Measurements from ENCODE around the gene CDC45. TPM values are rescaled to one million over a fixed set of nuclear protein-coding genes. Genes with fewer than 3 reads are reported as not detected.

The CDC45 gene
- total RNA-seq, 2 experiments from 2014 or later = 59.5 to 65.7 TPM

DNA sequence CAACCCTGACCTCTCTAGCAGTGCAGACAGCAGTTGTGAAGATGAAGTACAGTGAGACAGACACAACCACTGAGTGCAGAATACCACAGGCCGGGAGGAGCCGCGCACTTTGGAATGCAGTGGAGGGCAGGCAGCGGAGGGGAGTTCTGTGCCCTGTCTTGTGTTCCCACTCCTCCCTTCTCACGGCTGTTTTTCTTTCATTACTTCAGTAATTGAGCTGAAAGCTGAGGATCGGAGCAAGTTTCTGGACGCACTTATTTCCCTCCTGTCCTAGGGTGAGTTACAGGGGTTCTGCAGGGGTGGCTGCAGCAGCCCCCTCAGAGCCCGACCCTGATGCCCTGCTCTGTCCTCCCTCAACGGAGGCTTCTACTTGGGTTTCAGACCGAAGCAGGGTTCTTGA, 38.9 kb downstream of the CDC45 start:
- peaks cover 7% of the 10 kb centered on the region for H3K27me3 Mint-ChIP-seq
- peaks cover 14% of the 10 kb centered on the region for H3K4me1 Mint-ChIP-seq
- H3K4me3 Mint-ChIP-seq = no peak overlapping the region
- ChIA-PET POLR2A (no interaction called here), CTCF (interaction anchor here (0.8 to 1.0 kb wide), 2 partner anchors 10 to 11 kb away, joined by 3 to 4 read pairs; no protein-coding TSS in a partner anchor)
- DNase-seq = no peak
- peaks cover 22% of the 10 kb centered on the region for H3K36me3 Mint-ChIP-seq (ENCODE audit: low read depth)
- H3K9me3 Mint-ChIP-seq = no peaks in the 10 kb centered on the region
- H3K27ac Mint-ChIP-seq = no peak overlapping the region

DNA sequence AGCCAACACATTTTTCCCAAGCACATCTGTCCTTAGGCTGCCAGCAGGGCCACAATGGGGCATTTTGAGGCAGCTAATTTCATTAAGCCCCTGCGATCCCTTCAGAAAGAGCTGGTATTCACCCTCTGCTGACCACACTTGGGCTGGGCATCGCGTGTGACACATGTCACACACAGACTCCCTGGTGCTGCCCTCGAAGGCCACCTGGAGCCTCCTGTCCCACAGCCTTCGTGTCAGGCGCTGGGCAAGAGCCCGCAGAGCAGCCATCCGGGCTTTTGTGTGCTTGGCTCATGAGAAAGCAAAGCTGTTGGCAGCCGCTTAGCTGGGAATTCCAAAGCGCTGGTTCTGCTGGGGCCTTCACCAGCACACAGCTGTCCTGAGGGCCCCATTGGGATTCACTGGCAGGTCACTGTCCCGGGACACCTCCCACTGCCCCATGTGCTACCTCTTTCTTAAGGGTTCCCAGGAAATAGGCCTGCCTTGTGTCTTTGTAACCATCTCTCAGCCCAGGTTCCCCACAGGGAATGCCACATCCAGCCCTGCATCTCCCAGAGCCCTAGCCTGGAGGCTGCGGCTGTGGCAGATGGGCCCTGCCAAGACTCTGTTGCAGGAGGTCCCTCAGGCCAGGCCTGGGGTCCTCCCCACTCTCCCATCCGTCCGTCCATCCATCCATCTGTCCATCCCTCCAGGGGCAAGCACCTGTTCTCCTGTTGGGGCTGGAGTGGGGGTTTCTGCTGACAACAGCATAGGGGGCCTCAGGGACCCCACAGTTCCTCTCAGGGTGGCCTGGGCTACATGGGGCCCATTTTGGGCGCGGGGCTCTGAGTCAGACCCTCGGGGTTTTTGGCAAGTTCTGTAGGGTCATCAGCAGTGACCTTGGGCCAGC, 39.6 kb downstream of the CDC45 start:
- DNase-seq = no peak
- H3K9me3 Mint-ChIP-seq = no peaks in the 10 kb centered on the region
- no peak overlapping the region for H3K4me3 Mint-ChIP-seq
- no peak overlapping the region for H3K27ac Mint-ChIP-seq
- peaks cover 18% of the 10 kb centered on the region for H3K4me1 Mint-ChIP-seq
- CTCF ChIA-PET = interaction anchor here (0.8 to 1.0 kb wide), 2 partner anchors 9 to 12 kb away, joined by 3 to 4 read pairs; no protein-coding TSS in a partner anchor
- POLR2A ChIA-PET = no interaction called here
- peaks cover 16% of the 10 kb centered on the region for H3K36me3 Mint-ChIP-seq (ENCODE audit: low read depth)
- H3K27me3 Mint-ChIP-seq = peaks cover 11% of the 10 kb centered on the region

DNA sequence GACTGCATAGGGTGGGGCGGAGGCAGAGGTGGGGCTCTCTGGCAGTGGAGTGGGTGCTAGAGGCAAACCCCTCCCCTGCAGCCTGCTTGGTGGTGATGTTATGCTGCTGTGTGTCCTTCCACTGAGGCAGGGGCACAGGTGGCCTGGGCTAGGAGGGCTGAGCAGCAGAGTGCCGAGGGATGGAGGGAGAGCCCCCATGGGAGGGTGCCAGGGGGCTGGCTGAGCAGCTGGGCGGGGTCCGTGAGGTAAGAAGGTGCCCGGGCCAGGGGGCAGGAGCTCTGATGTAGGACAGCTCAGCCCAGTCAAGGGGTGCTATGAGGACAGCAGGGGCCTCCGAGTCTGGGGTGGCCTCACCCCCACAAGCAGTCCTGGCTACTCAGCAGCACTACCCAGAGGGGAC, 40.3 kb downstream of the CDC45 start:
- no peak for DNase-seq
- H3K27ac Mint-ChIP-seq = no peak overlapping the region
- no peak overlapping the region for H3K4me3 Mint-ChIP-seq
- H3K9me3 Mint-ChIP-seq = no peaks in the 10 kb centered on the region
- peaks cover 16% of the 10 kb centered on the region for H3K4me1 Mint-ChIP-seq
- H3K36me3 Mint-ChIP-seq (ENCODE audit: low read depth) = peaks cover 11% of the 10 kb centered on the region
- CTCF ChIA-PET = no interaction called here
- POLR2A ChIA-PET = no interaction called here
- H3K27me3 Mint-ChIP-seq = peaks cover 16% of the 10 kb centered on the region

DNA sequence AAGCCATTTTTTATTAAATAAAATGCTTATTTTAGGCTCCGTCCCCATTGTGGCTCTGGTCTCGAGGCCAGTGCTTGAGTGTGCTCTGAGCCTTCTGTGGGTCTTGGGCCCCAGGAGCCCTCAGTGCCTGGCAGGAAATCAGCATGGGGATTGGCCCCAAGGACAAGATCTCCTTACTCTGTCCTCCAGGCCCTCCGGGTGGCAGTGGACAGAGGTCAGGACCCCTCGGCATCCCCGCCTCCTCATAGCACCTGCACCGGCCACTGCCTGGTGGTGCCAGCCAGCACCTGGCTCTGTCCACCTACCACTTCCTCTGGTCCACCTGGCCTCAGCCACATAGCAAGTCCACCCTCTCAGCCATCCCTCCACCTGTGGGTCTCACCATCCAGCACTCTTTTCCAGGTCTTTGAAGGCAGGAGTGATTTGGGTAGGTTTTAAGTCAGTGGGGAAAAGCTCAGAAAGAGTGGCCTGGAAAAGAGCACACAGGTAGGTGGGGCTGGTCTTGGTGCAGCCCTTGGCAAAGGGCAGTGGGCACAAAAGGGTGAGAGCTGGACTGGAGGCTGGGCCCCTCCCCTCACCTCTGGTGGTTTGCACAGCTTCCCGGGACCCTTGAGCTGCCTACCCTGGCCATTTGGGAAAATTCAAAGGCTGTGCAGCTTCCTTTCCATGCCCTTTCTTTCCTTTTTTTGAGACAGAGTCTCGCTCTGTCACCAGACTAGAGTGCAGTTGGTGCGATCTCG, 41.0 kb downstream of the CDC45 start:
- ChIA-PET CTCF (interaction anchor here (0.5 to 1.4 kb wide), 2 partner anchors 44 to 100 kb away, joined by 3 read pairs; no protein-coding TSS in a partner anchor), POLR2A (no interaction called here)
- no peak overlapping the region for H3K4me3 Mint-ChIP-seq
- H3K9me3 Mint-ChIP-seq = no peaks in the 10 kb centered on the region
- H3K27me3 Mint-ChIP-seq = peaks cover 19% of the 10 kb centered on the region
- no peak overlapping the region for H3K27ac Mint-ChIP-seq
- DNase-seq = no peak
- H3K36me3 Mint-ChIP-seq (ENCODE audit: low read depth) = peaks cover 5% of the 10 kb centered on the region
- H3K4me1 Mint-ChIP-seq = peaks cover 17% of the 10 kb centered on the region

DNA sequence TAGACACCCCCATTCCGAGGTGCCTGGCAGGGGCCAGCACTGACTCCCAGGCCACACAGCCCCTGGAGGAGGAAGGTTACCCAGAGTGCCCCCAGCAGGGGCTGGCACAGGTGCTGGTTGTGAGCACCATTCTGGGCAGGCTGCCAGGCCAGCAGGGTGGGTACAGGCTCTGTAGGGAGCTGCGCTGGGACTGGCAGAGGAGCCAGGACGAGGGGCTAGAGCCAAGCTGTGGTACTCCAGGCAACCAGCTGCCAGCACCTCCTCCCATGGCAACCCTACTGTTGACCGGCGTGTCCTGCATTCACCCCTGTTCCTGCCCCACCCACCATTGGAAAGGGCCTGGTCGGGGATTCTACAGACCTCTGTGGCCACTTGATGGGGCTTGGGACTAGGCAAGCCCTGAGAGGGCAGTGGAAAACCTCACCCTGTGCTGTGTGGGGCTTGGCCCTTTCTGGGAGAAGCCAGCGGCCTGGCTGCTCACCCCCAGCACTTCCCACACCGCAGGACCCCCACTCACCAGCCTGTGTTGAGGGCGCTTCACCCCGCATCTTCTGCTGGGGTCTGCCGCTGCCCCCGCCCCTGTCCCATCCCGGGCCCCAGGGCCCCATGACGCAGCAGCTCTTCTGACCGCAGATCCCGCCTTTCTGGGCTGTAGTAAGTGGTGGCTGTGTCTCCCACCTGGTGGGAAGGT, 42.6 kb downstream of the CDC45 start:
- ChIA-PET POLR2A (no interaction called here), CTCF (interaction anchor here (1.4 kb wide), 1 partner anchor 43 kb away, joined by 3 read pairs; no protein-coding TSS in a partner anchor)
- Mint-ChIP-seq H3K36me3 (ENCODE audit: low read depth) (peaks cover 4% of the 10 kb centered on the region), H3K4me1 (peaks cover 17% of the 10 kb centered on the region), H3K27ac (no peak overlapping the region), H3K9me3 (no peaks in the 10 kb centered on the region), H3K27me3 (peaks cover 28% of the 10 kb centered on the region), H3K4me3 (no peak overlapping the region)
- no peak for DNase-seq

DNA sequence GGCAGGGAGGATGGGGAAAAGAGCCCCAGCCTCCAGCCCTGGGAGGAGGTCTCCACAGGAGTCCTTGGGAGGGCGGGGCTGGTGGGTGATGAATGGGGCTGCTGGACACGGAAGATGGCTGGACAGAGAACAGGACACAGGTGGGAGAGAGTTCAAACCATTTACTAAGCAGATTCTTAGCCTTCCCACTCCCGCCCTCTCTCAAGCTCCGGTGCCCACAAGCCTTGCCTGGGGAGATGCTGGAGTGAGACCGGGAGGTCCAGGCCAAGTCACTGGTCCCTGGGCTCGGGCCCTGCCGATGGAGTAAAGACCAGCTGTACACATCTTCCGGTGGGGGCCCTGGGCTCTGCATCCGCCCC, 43.1 kb downstream of the CDC45 start:
- DNase-seq = no peak
- Mint-ChIP-seq H3K27ac (no peak overlapping the region), H3K4me1 (peaks cover 17% of the 10 kb centered on the region), H3K9me3 (no peaks in the 10 kb centered on the region), H3K27me3 (peaks cover 28% of the 10 kb centered on the region), H3K36me3 (ENCODE audit: low read depth) (peaks cover 4% of the 10 kb centered on the region), H3K4me3 (peak overlapping the region; percentile 30)
- ChIA-PET POLR2A (interaction anchor here (0.6 kb wide), 1 partner anchor 45 kb away, joined by 3 read pairs; no protein-coding TSS in a partner anchor), CTCF (no interaction called here)

DNA sequence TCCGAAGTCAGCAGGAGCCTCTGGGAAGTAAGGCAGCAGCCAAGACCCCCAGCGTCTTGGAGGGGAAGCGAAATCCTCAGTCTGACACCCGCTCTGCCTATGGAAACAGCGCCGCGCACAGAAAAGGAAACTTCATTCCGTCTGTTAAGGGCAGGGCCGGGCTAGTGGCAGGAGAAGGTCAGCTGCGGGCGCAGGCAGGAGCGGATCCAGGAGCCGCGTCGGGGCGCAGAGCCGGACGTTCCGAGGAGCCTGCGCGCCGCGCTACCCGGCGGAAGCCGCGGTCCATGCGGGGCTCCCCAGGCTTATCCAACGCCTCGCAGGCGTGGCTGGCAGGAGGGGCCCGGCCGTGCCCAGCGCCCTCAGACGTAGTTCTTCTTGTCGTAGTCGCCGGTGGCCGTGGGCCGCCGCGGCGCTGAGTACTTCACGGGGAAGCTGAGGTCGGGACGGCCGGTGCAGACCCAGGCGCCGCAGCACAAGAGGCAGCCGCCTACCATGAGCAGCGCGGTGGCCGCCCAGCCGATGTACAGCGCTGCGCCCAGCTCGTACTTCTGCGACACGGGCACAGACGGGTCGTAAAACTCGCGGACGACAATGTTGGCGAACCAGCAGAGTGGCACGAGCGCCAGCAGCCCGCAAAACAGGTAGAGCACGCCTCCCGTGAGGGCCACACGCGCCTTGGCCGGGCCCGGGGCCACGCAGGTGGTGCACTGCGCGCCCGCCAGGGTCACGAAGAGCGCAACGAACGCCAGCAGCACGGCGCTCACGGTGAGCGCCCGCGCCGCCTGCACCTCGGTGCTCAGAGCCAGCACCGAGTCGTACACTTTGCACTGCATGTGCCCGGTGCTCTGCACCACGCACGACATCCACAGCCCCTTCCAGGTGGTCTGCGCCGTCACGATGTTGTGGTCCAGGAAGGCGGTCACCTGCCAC, 43.8 kb downstream of the CDC45 start:
- Mint-ChIP-seq H3K9me3 (no peaks in the 10 kb centered on the region), H3K27me3 (peaks cover 28% of the 10 kb centered on the region), H3K36me3 (ENCODE audit: low read depth) (peaks cover 4% of the 10 kb centered on the region), H3K27ac (no peak overlapping the region), H3K4me1 (peaks cover 17% of the 10 kb centered on the region), H3K4me3 (peak overlapping the region; percentile 52)
- POLR2A ChIA-PET = interaction anchor here (0.6 kb wide), 1 partner anchor 46 kb away, joined by 3 read pairs; no protein-coding TSS in a partner anchor
- no peak for DNase-seq
- CTCF ChIA-PET = no interaction called here

DNA sequence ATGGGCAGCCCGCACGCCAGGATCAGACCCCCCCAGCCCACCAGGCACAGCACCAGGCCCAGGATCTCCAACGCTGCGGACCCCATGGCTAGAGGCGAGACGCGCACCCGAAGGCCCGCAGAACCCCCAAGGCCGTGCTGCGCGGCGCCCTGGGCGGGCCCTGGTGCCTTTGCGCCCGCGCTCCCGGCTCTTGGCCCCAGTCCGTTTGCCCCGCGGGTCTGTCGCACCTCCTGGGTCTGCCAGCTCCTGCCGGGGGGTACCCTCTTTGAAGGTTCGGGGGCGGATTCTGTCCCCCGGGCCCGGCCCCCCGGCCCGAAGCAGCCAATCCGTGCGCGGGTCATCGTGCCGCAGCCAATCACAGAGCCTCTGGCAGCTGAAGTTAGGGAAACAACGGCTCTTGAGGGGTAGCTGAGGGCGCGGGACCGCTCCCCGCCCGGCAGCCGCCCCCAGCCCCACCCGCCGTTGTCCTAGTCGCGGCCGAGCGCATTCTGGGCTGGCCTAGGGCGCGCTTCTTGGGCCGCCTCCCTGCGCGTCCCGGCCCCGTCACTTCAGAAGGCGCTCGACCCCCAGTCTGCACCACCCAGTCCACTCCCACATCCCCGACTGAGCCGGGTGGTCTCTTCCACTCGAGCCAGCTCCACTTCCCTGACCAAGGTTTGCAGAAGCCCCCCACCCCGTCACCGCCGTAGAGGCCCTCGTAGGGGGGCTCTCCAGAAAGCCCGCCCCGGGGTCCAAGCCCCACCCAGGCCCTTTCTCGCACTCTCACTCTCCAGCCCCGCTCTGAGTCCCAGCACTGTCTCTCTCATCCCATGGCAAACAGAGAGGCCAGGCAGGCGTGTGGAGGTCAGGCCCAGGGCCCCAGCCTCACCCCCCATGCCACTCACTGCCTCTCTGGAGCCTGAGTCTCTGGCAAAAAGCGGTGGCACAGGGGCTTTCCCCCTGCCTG, 44.7 kb downstream of the CDC45 start, which contains the start of gene CLDN5:
Gene CLDN5, minus strand, starts transcription at position 241 of the 946 bp plus-strand sequence. Its CDS starts 155 bp downstream, at position 86.
- peak within 1 kb of the TSS; percentile 52 for H3K4me3 Mint-ChIP-seq
- no peak within 1 kb of the TSS for H3K27ac Mint-ChIP-seq
- H3K27me3 Mint-ChIP-seq = peaks cover 28% of the 10 kb centered on the region
- CTCF ChIA-PET = interaction anchor here (0.8 kb wide), 1 partner anchor 106 kb away, joined by 4 read pairs; no protein-coding TSS in a partner anchor
- no peak for DNase-seq
- peaks cover 17% of the 10 kb centered on the region for H3K4me1 Mint-ChIP-seq
- H3K9me3 Mint-ChIP-seq = no peaks in the 10 kb centered on the region
- H3K36me3 Mint-ChIP-seq (ENCODE audit: low read depth) = peaks cover 4% of the 10 kb centered on the region
- POLR2A ChIA-PET = no interaction called here

DNA sequence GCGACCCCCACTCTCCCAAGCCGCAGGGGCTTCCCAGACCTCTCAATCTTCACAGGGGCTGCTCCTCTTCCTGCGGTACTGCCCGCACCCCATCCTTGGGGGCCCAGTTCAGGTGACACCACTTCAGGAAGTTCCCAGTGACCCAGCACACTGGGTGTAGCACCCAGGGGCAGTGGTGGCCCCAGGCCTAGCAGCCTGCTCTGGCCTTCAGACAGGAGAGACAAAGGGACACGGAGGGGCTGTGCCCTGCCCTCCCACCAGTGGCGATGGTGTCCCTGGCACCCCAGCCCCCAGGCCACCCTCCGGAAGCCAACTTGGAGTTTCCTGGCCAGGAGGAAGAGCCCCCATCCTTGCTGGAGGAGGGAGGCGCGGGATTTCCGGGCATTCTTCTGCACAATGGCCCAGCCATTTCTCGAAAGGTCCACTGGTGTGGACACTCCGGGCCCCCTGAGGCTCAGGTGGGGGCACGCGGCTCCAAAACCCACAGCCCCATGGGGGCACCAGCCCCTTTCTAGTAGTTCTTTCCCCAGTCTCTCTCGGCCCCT, 45.5 kb downstream of the CDC45 start:
- CTCF ChIA-PET = no interaction called here
- POLR2A ChIA-PET = no interaction called here
- Mint-ChIP-seq H3K27me3 (peaks cover 28% of the 10 kb centered on the region), H3K9me3 (no peaks in the 10 kb centered on the region), H3K27ac (no peak overlapping the region), H3K4me1 (peaks cover 17% of the 10 kb centered on the region), H3K36me3 (ENCODE audit: low read depth) (peaks cover 4% of the 10 kb centered on the region), H3K4me3 (no peak overlapping the region)
- no peak for DNase-seq

DNA sequence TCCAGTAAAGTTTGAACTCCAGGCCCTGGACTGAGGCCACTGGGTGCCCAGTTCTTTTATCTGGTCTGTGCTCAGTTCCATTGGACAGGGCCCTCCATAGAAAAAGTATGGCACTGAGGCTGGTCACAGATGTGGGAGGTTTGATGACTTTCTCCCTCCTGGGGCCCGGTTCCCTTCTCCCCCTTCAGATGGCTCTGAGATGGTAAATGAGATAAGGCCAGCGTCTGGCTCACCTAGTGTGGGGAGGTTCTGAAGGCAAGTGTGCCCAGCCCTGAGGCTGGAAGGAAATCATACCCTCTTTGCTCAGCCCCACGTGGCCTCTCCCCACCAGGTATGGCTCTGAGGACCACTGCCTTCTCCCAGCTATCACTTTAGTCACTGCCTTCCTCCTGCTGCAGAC, 45.9 kb downstream of the CDC45 start:
- no peaks in the 10 kb centered on the region for H3K9me3 Mint-ChIP-seq
- ChIA-PET POLR2A (no interaction called here), CTCF (no interaction called here)
- peaks cover 17% of the 10 kb centered on the region for H3K4me1 Mint-ChIP-seq
- peaks cover 32% of the 10 kb centered on the region for H3K27me3 Mint-ChIP-seq
- H3K36me3 Mint-ChIP-seq (ENCODE audit: low read depth) = peaks cover 4% of the 10 kb centered on the region
- H3K27ac Mint-ChIP-seq = no peak overlapping the region
- H3K4me3 Mint-ChIP-seq = no peak overlapping the region
- no peak for DNase-seq

Measured in activated CD4-positive, alpha-beta T cell treated with anti-CD3 and anti-CD28 coated beads, Interleukin-2, amount 10 ng/mL, durations not matched to agents 7 days and 5 days (primary cell).